Neural progenitor cell (in vitro differentiated cells): ENCODE data around the gene GPRC5A.

Experiments used
- EZH2 ChIP-seq: fragments of 200-600 bp; sonication (generic); IDR thresholded peaks from 2 replicates; pipeline ENCODE4 v1.6.1; 2017; ENCODE audit warnings: antibody characterized with exemption, mild to moderate bottlenecking, moderate library complexity
- TF ChIP-seq, protein P1 (sequence below): fragments of 200-600 bp; sonication (generic); IDR thresholded peaks from 2 replicates; pipeline ENCODE4 v1.5.1; 2017; ENCODE audit warnings: antibody characterized with exemption, mild to moderate bottlenecking

DNA sequence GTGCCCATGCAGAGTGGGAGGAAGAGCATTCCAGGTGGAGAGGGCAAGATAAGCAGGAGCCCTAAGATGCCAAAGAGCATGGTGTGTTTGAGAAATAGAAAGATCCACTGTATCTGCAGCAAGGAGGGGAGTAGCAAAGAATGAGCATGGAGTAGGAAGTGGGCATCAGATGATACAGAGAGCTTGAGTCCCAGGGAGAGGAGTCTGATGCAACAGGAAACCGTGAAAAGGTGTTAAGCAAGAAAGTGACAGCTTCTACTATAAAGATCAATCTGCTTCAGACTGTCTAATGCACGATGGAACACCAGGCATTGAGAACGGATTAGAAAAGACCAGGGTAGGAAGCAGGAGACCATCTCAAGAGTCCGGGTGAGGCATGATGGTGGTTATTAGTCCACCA, 72.9 kb downstream of the GPRC5A start:
- TF ChIP-seq, protein P1, sequence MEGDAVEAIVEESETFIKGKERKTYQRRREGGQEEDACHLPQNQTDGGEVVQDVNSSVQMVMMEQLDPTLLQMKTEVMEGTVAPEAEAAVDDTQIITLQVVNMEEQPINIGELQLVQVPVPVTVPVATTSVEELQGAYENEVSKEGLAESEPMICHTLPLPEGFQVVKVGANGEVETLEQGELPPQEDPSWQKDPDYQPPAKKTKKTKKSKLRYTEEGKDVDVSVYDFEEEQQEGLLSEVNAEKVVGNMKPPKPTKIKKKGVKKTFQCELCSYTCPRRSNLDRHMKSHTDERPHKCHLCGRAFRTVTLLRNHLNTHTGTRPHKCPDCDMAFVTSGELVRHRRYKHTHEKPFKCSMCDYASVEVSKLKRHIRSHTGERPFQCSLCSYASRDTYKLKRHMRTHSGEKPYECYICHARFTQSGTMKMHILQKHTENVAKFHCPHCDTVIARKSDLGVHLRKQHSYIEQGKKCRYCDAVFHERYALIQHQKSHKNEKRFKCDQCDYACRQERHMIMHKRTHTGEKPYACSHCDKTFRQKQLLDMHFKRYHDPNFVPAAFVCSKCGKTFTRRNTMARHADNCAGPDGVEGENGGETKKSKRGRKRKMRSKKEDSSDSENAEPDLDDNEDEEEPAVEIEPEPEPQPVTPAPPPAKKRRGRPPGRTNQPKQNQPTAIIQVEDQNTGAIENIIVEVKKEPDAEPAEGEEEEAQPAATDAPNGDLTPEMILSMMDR = no peak
- no peak for TF ChIP-seq EZH2
